Measurements from ENCODE around the gene CLCA4. TPM values are rescaled to one million over a fixed set of nuclear protein-coding genes. Genes with fewer than 3 reads are reported as not detected.

The CLCA4 gene, protein sequence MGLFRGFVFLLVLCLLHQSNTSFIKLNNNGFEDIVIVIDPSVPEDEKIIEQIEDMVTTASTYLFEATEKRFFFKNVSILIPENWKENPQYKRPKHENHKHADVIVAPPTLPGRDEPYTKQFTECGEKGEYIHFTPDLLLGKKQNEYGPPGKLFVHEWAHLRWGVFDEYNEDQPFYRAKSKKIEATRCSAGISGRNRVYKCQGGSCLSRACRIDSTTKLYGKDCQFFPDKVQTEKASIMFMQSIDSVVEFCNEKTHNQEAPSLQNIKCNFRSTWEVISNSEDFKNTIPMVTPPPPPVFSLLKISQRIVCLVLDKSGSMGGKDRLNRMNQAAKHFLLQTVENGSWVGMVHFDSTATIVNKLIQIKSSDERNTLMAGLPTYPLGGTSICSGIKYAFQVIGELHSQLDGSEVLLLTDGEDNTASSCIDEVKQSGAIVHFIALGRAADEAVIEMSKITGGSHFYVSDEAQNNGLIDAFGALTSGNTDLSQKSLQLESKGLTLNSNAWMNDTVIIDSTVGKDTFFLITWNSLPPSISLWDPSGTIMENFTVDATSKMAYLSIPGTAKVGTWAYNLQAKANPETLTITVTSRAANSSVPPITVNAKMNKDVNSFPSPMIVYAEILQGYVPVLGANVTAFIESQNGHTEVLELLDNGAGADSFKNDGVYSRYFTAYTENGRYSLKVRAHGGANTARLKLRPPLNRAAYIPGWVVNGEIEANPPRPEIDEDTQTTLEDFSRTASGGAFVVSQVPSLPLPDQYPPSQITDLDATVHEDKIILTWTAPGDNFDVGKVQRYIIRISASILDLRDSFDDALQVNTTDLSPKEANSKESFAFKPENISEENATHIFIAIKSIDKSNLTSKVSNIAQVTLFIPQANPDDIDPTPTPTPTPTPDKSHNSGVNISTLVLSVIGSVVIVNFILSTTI
- not detected in 2 replicates for polyA plus RNA-seq (2013)

DNA sequence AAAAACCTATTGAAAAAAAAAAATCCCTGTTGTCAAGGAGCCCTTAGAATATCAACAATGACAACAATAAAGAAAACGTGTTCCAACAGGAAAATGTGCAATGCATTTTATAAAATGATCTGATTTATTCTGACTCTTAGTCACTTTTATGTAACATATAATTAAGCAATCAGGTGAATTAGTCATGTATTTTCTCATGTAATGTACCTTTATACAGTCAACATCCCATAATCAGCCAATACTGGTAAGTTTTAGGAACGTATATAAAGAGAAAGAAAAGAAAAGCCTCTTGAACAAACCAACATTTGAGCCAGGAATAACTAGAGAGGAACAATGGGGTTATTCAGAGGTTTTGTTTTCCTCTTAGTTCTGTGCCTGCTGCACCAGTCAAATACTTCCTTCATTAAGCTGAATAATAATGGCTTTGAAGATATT lies at the start of gene CLCA4:
TSS of gene CLCA4 (plus strand) at position 292 of the 435 bp plus-strand sequence. CDS start at position 334, 42 bp downstream.
- H3K14ac ChIP-seq (ENCODE audit: low read length) = no peak within 1 kb of the TSS
- no peak for DNase-seq
- peaks cover 3 to 4% of the 10 kb centered on the region in 2 experiments for H3K4me1 ChIP-seq (ENCODE audit: control insufficient read depth in 1 of 2, insufficient read depth in 2 of 2, low read length in 2 of 2)
- H3K9ac ChIP-seq (ENCODE audit: low read length) = no peak within 1 kb of the TSS
- no peak within 1 kb of the TSS for H3K18ac ChIP-seq (ENCODE audit: low read length)
- H2BK12ac ChIP-seq (ENCODE audit: low read length) = no peak within 1 kb of the TSS
- no peak within 1 kb of the TSS for H2BK120ac ChIP-seq (ENCODE audit: insufficient read depth, low read length, poor library complexity)
- no peaks in the 10 kb centered on the region for H3K79me2 ChIP-seq (ENCODE audit: control insufficient read depth, insufficient read depth, low read length, poor library complexity)
- H3K9me3 ChIP-seq (ENCODE audit: insufficient read depth, low read depth, low read length) = no peaks in the 10 kb centered on the region
- H4K8ac ChIP-seq (ENCODE audit: low read depth, low read length) = no peak within 1 kb of the TSS
- no peaks in the 10 kb centered on the region for H3K27me3 ChIP-seq (ENCODE audit: insufficient read depth, low read length)
- H2BK5ac ChIP-seq (ENCODE audit: low read depth, low read length, poor library complexity) = no peak within 1 kb of the TSS
- H3K36me3 ChIP-seq (ENCODE audit: control insufficient read depth in 1 of 2, insufficient read depth in 2 of 2, low read length in 2 of 2) = no peaks in the 10 kb centered on the region
- H4K12ac ChIP-seq (ENCODE audit: low read depth, low read length) = no peak within 1 kb of the TSS
- no peak within 1 kb of the TSS for H3K27ac ChIP-seq (ENCODE audit: low read depth, low read length)
- H2AFZ ChIP-seq (ENCODE audit: insufficient read depth, low read length, poor library complexity) = no peak within 1 kb of the TSS
- no peak within 1 kb of the TSS for H3K4ac ChIP-seq (ENCODE audit: low read depth, low read length)
- H3K4me3 ChIP-seq (ENCODE audit: low read depth, low read length) = no peak within 1 kb of the TSS
- no CpG with 5 or more reads among the region's 2 CpGs for WGBS (ENCODE audit: extremely low coverage, insufficient coverage, insufficient read length)
- H2AK5ac ChIP-seq (ENCODE audit: low read length) = no peak within 1 kb of the TSS
- no peak within 1 kb of the TSS for H3K23ac ChIP-seq (ENCODE audit: low read length)
- H3K79me1 ChIP-seq (ENCODE audit: low read length) = no peaks in the 10 kb centered on the region
- H3K4me2 ChIP-seq (ENCODE audit: low read length) = no peak within 1 kb of the TSS
- no peak within 1 kb of the TSS for H4K91ac ChIP-seq (ENCODE audit: low read depth, low read length)

DNA sequence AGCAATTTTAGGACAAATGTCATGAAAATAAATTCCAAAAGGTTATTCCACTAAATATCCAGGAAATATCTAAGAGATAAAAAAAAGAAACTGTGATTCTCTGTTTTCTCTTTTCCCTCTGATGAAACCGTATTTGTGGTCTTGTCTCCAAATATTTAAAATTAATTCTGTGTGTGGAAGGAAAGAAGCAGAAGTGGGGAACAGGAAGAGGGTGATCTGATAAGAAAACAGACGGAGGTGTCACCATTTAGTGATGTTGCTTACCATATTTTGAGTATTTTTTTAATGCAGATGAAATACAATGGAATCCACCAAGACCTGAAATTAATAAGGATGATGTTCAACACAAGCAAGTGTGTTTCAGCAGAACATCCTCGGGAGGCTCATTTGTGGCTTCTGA lies 48.6 kb upstream of the CLCA4 start:
- H3K4me2 ChIP-seq (ENCODE audit: low read length) = no peak overlapping the region
- no peak overlapping the region for H3K4me3 ChIP-seq (ENCODE audit: low read depth, low read length)
- H3K18ac ChIP-seq (ENCODE audit: low read length) = no peak overlapping the region
- H3K79me2 ChIP-seq (ENCODE audit: control insufficient read depth, insufficient read depth, low read length, poor library complexity) = no peaks in the 10 kb centered on the region
- no peak overlapping the region for H2AFZ ChIP-seq (ENCODE audit: insufficient read depth, low read length, poor library complexity)
- H2BK12ac ChIP-seq (ENCODE audit: low read length) = no peak overlapping the region
- H2BK120ac ChIP-seq (ENCODE audit: insufficient read depth, low read length, poor library complexity) = no peak overlapping the region
- no peaks in the 10 kb centered on the region for H3K9me3 ChIP-seq (ENCODE audit: insufficient read depth, low read depth, low read length)
- H3K14ac ChIP-seq (ENCODE audit: low read length) = no peak overlapping the region
- no CpG with 5 or more reads among the region's 3 CpGs for WGBS (ENCODE audit: extremely low coverage, insufficient coverage, insufficient read length)
- no peaks in the 10 kb centered on the region for H3K36me3 ChIP-seq (ENCODE audit: control insufficient read depth in 1 of 2, insufficient read depth in 2 of 2, low read length in 2 of 2)
- peaks cover 7% of the 10 kb centered on the region in 2 experiments for H3K4me1 ChIP-seq (ENCODE audit: control insufficient read depth in 1 of 2, insufficient read depth in 2 of 2, low read length in 2 of 2)
- no peak overlapping the region for H4K8ac ChIP-seq (ENCODE audit: low read depth, low read length)
- H4K91ac ChIP-seq (ENCODE audit: low read depth, low read length) = no peak overlapping the region
- no peak overlapping the region for H3K27ac ChIP-seq (ENCODE audit: low read depth, low read length)
- no peak for DNase-seq
- H3K79me1 ChIP-seq (ENCODE audit: low read length) = peaks cover 10% of the 10 kb centered on the region
- H3K23ac ChIP-seq (ENCODE audit: low read length) = no peak overlapping the region
- H2AK5ac ChIP-seq (ENCODE audit: low read length) = no peak overlapping the region
- no peak overlapping the region for H3K4ac ChIP-seq (ENCODE audit: low read depth, low read length)
- H3K27me3 ChIP-seq (ENCODE audit: insufficient read depth, low read length) = no peaks in the 10 kb centered on the region
- no peak overlapping the region for H4K12ac ChIP-seq (ENCODE audit: low read depth, low read length)
- no peak overlapping the region for H3K9ac ChIP-seq (ENCODE audit: low read length)
- no peak overlapping the region for H2BK5ac ChIP-seq (ENCODE audit: low read depth, low read length, poor library complexity)

DNA sequence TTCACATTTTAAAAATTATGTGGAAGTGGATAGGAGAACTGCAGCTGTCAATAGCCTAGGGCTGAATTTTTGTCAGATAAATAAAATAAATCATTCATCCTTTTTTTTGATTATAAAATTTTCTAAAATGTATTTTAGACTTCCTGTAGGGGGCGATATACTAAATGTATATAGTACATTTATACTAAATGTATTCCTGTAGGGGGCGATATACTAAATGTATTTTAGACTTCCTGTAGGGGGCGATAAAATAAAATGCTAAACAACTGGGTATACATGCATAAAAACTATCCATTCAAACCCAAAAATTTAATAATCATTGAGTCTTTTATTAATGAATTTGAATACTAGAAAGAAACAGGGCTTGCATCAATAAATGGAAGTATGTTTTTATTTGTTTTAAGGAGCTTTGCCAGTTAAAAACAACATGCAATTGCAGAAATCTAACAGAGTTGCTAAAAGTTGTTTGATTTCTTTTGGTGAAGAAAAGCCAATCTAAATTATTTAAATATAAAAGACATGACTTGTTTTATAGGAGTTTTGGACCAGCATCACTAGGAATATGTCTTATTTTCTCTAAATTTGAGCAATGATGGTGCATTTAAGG lies 46.8 kb upstream of the CLCA4 start:
- Histone ChIP-seq H3K4ac (ENCODE audit: low read depth, low read length) (no peak overlapping the region), H3K4me3 (ENCODE audit: low read depth, low read length) (no peak overlapping the region), H4K91ac (ENCODE audit: low read depth, low read length) (no peak overlapping the region), H2BK5ac (ENCODE audit: low read depth, low read length, poor library complexity) (no peak overlapping the region), H3K4me2 (ENCODE audit: low read length) (no peak overlapping the region), H3K79me2 (ENCODE audit: control insufficient read depth, insufficient read depth, low read length, poor library complexity) (peaks cover 2% of the 10 kb centered on the region), H3K14ac (ENCODE audit: low read length) (no peak overlapping the region), H3K18ac (ENCODE audit: low read length) (no peak overlapping the region), H2BK120ac (ENCODE audit: insufficient read depth, low read length, poor library complexity) (no peak overlapping the region), H3K27ac (ENCODE audit: low read depth, low read length) (no peak overlapping the region), H3K4me1 (ENCODE audit: control insufficient read depth in 1 of 2, insufficient read depth in 2 of 2, low read length in 2 of 2) (peaks cover 13% of the 10 kb centered on the region in 2 experiments), H2AK5ac (ENCODE audit: low read length) (no peak overlapping the region), H2BK12ac (ENCODE audit: low read length) (no peak overlapping the region), H3K23ac (ENCODE audit: low read length) (no peak overlapping the region), H3K9ac (ENCODE audit: low read length) (no peak overlapping the region), H3K79me1 (ENCODE audit: low read length) (peaks cover 18% of the 10 kb centered on the region), H2AFZ (ENCODE audit: insufficient read depth, low read length, poor library complexity) (no peak overlapping the region), H3K9me3 (ENCODE audit: insufficient read depth, low read depth, low read length) (no peaks in the 10 kb centered on the region), H3K27me3 (ENCODE audit: insufficient read depth, low read length) (no peaks in the 10 kb centered on the region), H4K12ac (ENCODE audit: low read depth, low read length) (no peak overlapping the region), H3K36me3 (ENCODE audit: control insufficient read depth in 1 of 2, insufficient read depth in 2 of 2, low read length in 2 of 2) (no peaks in the 10 kb centered on the region), H4K8ac (ENCODE audit: low read depth, low read length) (no peak overlapping the region)
- peak in 1 of 2 donors; percentile 88 for DNase-seq
- no CpG with 5 or more reads among the region's 3 CpGs for WGBS (ENCODE audit: extremely low coverage, insufficient coverage, insufficient read length)

DNA sequence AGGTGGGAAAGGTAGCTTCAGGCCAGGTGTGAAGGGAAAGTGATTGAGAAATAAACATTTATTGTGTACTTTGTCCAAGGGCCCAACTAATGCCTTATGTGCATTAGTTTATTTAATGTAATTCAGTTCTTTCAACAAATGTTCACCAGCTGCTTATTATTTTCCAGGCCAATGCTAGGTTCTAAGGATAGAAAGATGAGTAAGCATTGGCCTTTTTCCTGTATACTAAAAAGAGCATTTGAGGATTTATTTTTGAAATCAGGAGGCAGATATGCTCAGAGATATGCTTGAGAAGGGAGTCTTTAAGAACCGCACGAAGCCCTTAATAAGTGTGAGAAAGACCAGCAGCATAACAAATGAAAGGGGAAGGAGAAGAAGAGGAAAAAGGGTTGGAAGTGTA lies 46.2 kb upstream of the CLCA4 start:
- Histone ChIP-seq H3K27ac (ENCODE audit: low read depth, low read length) (no peak overlapping the region), H3K9ac (ENCODE audit: low read length) (no peak overlapping the region), H3K23ac (ENCODE audit: low read length) (no peak overlapping the region), H3K4me1 (ENCODE audit: control insufficient read depth in 1 of 2, insufficient read depth in 2 of 2, low read length in 2 of 2) (peaks cover 13% of the 10 kb centered on the region in 2 experiments), H2AFZ (ENCODE audit: insufficient read depth, low read length, poor library complexity) (no peak overlapping the region), H3K79me2 (ENCODE audit: control insufficient read depth, insufficient read depth, low read length, poor library complexity) (peaks cover 2% of the 10 kb centered on the region), H2BK5ac (ENCODE audit: low read depth, low read length, poor library complexity) (no peak overlapping the region), H3K14ac (ENCODE audit: low read length) (no peak overlapping the region), H3K18ac (ENCODE audit: low read length) (no peak overlapping the region), H4K12ac (ENCODE audit: low read depth, low read length) (no peak overlapping the region), H2AK5ac (ENCODE audit: low read length) (no peak overlapping the region), H3K9me3 (ENCODE audit: insufficient read depth, low read depth, low read length) (no peaks in the 10 kb centered on the region), H3K36me3 (ENCODE audit: control insufficient read depth in 1 of 2, insufficient read depth in 2 of 2, low read length in 2 of 2) (no peaks in the 10 kb centered on the region), H4K91ac (ENCODE audit: low read depth, low read length) (no peak overlapping the region), H4K8ac (ENCODE audit: low read depth, low read length) (no peak overlapping the region), H2BK120ac (ENCODE audit: insufficient read depth, low read length, poor library complexity) (no peak overlapping the region), H3K4me2 (ENCODE audit: low read length) (no peak overlapping the region), H3K27me3 (ENCODE audit: insufficient read depth, low read length) (no peaks in the 10 kb centered on the region), H3K79me1 (ENCODE audit: low read length) (peaks cover 18% of the 10 kb centered on the region), H2BK12ac (ENCODE audit: low read length) (no peak overlapping the region), H3K4me3 (ENCODE audit: low read depth, low read length) (no peak overlapping the region), H3K4ac (ENCODE audit: low read depth, low read length) (no peak overlapping the region)
- no CpG with 5 or more reads among the region's 2 CpGs for WGBS (ENCODE audit: extremely low coverage, insufficient coverage, insufficient read length)
- DNase-seq = no peak

Data from trophoblast cell (in vitro differentiated cells and primary cell).